Measurements from ENCODE around the gene FCN3.

Gene FCN3

GRCh38 chr1:27322569-27323240, 51.9 kb downstream of the FCN3 start:
- peak overlapping the region; percentile 100 for H3K4me3 ChIP-seq (ENCODE audit: low read length)
- H3K9me3 ChIP-seq (ENCODE audit: control insufficient read depth, insufficient read depth, low read length) = no peaks in the 10 kb centered on the region
- peak overlapping the region; percentile 83 for H3K27ac ChIP-seq (ENCODE audit: low read depth, low read length)
- peak overlapping the region; percentile 92 for H3K4me2 ChIP-seq (ENCODE audit: low read length)
- TF ChIP-seq EZH2phosphoT487 (IDR thresholded peaks at IDR 0.05; ENCODE audit: borderline replicate concordance, low read length) = no peak
- TF ChIP-seq, protein P1, sequence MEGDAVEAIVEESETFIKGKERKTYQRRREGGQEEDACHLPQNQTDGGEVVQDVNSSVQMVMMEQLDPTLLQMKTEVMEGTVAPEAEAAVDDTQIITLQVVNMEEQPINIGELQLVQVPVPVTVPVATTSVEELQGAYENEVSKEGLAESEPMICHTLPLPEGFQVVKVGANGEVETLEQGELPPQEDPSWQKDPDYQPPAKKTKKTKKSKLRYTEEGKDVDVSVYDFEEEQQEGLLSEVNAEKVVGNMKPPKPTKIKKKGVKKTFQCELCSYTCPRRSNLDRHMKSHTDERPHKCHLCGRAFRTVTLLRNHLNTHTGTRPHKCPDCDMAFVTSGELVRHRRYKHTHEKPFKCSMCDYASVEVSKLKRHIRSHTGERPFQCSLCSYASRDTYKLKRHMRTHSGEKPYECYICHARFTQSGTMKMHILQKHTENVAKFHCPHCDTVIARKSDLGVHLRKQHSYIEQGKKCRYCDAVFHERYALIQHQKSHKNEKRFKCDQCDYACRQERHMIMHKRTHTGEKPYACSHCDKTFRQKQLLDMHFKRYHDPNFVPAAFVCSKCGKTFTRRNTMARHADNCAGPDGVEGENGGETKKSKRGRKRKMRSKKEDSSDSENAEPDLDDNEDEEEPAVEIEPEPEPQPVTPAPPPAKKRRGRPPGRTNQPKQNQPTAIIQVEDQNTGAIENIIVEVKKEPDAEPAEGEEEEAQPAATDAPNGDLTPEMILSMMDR (IDR thresholded peaks at IDR 0.05; ENCODE audit: low read depth, low read length, poor library complexity, severe bottlenecking) = no peak
- H3K27me3 ChIP-seq (ENCODE audit: control insufficient read depth, low read length) = no peaks in the 10 kb centered on the region; the same call in 1 of the 2 replicates
- no peaks in the 10 kb centered on the region for H4K20me1 ChIP-seq (ENCODE audit: control insufficient read depth, insufficient read depth, low read depth, low read length)
- peaks cover 54% of the 10 kb centered on the region for H3K79me2 ChIP-seq (ENCODE audit: control insufficient read depth, low read length)
- H3K9me2 ChIP-seq (replicated peaks; ENCODE audit: control insufficient read depth, low read length) = no peaks in the 10 kb centered on the region
- H3K36me3 ChIP-seq (ENCODE audit: control insufficient read depth, low read length) = peaks cover 40% of the 10 kb centered on the region
- peaks cover 20% of the 10 kb centered on the region for H3K4me1 ChIP-seq (ENCODE audit: control insufficient read depth, low read length)
- no peaks in the 10 kb centered on the region for H3F3A ChIP-seq (ENCODE audit: control insufficient read depth, insufficient read depth)

- Histone ChIP-seq H3K4me1 (ENCODE audit: control insufficient read depth, low read length) (peaks cover 20% of the 10 kb centered on the region), H3K79me2 (ENCODE audit: control insufficient read depth, low read length) (peaks cover 49% of the 10 kb centered on the region)
- no peak for TF ChIP-seq EZH2phosphoT487 (IDR thresholded peaks at IDR 0.05; ENCODE audit: borderline replicate concordance, low read length)
- TF ChIP-seq, protein P1 (IDR thresholded peaks at IDR 0.05; ENCODE audit: low read depth, low read length, poor library complexity, severe bottlenecking) = no peak
Observed at GRCh38 chr1:27321813-27322568, 52.6 kb downstream of the FCN3 start, which contains the start of gene TMEM222. TMEM222 (plus strand) TSS chr1:27322163; CDS start chr1:27322198, 35 bp downstream.

More at GRCh38 chr1:27321813-27322568, 52.6 kb downstream of the FCN3 start, which contains the start of gene TMEM222:
- H3K27ac ChIP-seq (ENCODE audit: low read depth, low read length) = peak within 1 kb of the TSS; percentile 83
- no peaks in the 10 kb centered on the region for H3F3A ChIP-seq (ENCODE audit: control insufficient read depth, insufficient read depth)
- peak within 1 kb of the TSS; percentile 100 for H3K4me3 ChIP-seq (ENCODE audit: low read length)
- no peaks in the 10 kb centered on the region for H3K9me2 ChIP-seq (replicated peaks; ENCODE audit: control insufficient read depth, low read length)
- H3K4me2 ChIP-seq (ENCODE audit: low read length) = peak within 1 kb of the TSS; percentile 92
- H4K20me1 ChIP-seq (ENCODE audit: control insufficient read depth, insufficient read depth, low read depth, low read length) = no peaks in the 10 kb centered on the region
- no peaks in the 10 kb centered on the region; the same call in 1 of the 2 replicates for H3K27me3 ChIP-seq (ENCODE audit: control insufficient read depth, low read length)
- H3K36me3 ChIP-seq (ENCODE audit: control insufficient read depth, low read length) = peaks cover 39% of the 10 kb centered on the region
- no peaks in the 10 kb centered on the region for H3K9me3 ChIP-seq (ENCODE audit: control insufficient read depth, insufficient read depth, low read length)

Measured in DOHH2 (cell line).